ENCODE measurements around the gene TTBK2. TPM values are rescaled to one million over a fixed set of nuclear protein-coding genes. Genes with fewer than 3 reads are reported as not detected.

TTBK2 gene
- total RNA-seq, 2 experiments from 2014 or later = 9.7 to 10.5 TPM

DNA sequence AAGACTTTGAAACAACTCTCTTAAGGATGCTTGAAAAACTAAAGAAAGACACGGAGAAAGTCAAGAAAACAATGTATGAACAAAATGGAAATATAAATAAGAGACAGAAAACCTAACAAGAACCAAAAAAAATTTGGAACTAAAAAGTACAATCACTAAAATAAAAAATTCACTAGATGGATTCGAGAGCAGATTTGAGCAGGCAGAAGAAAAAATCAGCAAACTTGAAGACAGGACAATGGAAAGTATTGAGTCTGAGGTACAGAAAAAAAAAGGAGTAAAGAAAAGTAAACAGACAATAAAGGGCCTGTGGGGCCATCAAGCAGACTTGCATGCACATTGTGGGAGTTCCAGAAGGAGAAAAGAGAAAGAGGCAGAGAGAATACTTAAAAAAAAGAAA is 170.3 kb downstream of the TTBK2 start:
- no peak overlapping the region for H3K27ac Mint-ChIP-seq
- no peaks in the 10 kb centered on the region for H3K4me1 Mint-ChIP-seq
- no peaks in the 10 kb centered on the region for H3K27me3 Mint-ChIP-seq
- ChIA-PET CTCF (interaction anchor here (1.2 kb wide), 1 partner anchor 25 kb away, joined by 5 read pairs; no protein-coding TSS in a partner anchor), POLR2A (no interaction called here)
- intact Hi-C loops (cut with DNase I, micrococcal nuclease) = no loop called here
- DNase-seq = no peak
- ATAC-seq = no peak
- H3K4me3 Mint-ChIP-seq = no peak overlapping the region
- peaks cover 9% of the 10 kb centered on the region for H3K9me3 Mint-ChIP-seq (ENCODE audit: low read depth)
- peaks cover 38% of the 10 kb centered on the region for H3K36me3 Mint-ChIP-seq (ENCODE audit: low read depth)

DNA sequence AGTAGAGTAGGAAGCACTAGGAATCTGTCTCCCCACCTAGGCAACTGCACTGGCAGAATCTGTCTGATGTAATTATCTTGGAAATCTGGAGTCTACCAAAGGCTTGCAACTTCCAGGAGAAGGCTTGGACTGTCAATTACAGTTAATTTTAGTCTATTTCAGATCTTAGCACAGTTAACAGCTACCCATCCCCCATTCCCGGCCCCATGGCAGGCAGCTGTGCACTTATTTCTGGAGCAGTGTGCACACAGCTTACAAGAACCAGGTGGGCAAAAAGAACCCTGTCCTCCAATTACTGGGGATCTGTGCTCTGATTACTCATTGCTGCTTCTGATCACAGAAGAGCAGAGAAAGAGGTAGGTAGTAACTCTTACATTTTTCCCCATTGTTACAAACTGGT is 171.3 kb downstream of the TTBK2 start:
- no peak for DNase-seq
- no peaks in the 10 kb centered on the region for H3K4me1 Mint-ChIP-seq
- no peaks in the 10 kb centered on the region for H3K27me3 Mint-ChIP-seq
- intact Hi-C loops (cut with DNase I, micrococcal nuclease) = no loop called here
- peaks cover 38% of the 10 kb centered on the region for H3K36me3 Mint-ChIP-seq (ENCODE audit: low read depth)
- no peak overlapping the region for H3K4me3 Mint-ChIP-seq
- ChIA-PET CTCF (interaction anchor here (1.2 kb wide), 1 partner anchor 23 kb away, joined by 5 read pairs; no protein-coding TSS in a partner anchor), POLR2A (no interaction called here)
- ATAC-seq = no peak
- peaks cover 9% of the 10 kb centered on the region for H3K9me3 Mint-ChIP-seq (ENCODE audit: low read depth)
- no peak overlapping the region for H3K27ac Mint-ChIP-seq

DNA sequence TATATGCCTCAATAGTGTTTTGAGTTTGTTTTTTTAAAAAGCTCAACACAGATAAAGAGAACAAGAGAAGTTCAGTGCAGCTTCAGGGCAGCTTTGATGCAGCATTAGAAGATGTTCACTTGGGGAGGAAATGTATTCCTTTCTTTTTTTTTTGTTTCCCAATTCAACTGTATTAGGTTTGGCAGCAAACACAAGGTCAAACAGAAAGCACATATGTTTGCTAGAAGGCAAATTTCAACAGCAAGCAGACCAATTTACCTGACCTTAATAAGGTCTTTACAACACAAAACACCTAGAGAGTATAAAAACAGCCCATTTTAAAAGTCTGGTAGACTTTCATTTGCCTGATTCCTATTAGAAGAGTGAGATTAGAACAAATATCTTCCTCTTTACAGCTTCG is 176.4 kb downstream of the TTBK2 start:
- H3K4me1 Mint-ChIP-seq = no peaks in the 10 kb centered on the region
- POLR2A ChIA-PET = no interaction called here
- no peak for DNase-seq
- intact Hi-C loops (cut with DNase I, micrococcal nuclease) = no loop called here
- H3K4me3 Mint-ChIP-seq = no peak overlapping the region
- H3K27ac Mint-ChIP-seq = no peak overlapping the region
- no peaks in the 10 kb centered on the region for H3K27me3 Mint-ChIP-seq
- H3K36me3 Mint-ChIP-seq (ENCODE audit: low read depth) = peaks cover 2% of the 10 kb centered on the region
- ATAC-seq = no peak
- no peaks in the 10 kb centered on the region for H3K9me3 Mint-ChIP-seq (ENCODE audit: low read depth)
- CTCF ChIA-PET = interaction anchor here (0.7 kb wide), 1 partner anchor 461 kb away, joined by 3 read pairs; no protein-coding TSS in a partner anchor

DNA sequence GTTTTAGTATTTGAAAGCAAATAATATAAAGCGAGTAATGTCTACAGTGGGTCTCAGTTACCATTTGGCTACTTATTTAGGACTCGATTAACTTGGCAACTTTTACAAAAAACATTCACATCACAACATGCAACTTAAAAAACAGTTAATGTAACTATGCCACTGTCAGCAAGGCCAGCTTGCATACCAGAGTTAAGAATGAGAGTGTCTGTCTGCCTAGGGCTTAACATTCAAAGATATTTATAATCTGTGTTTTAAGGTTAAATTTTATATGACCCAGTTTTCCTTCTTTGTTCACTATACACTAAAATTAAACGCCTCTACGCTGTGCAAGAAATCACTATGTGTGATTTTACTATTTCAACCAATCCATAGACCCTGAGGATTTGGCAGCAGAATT is 178.4 kb downstream of the TTBK2 start:
- Mint-ChIP-seq H3K36me3 (ENCODE audit: low read depth) (peaks cover 2% of the 10 kb centered on the region), H3K27me3 (no peaks in the 10 kb centered on the region), H3K9me3 (ENCODE audit: low read depth) (no peaks in the 10 kb centered on the region), H3K4me3 (no peak overlapping the region), H3K27ac (no peak overlapping the region), H3K4me1 (peaks cover 5% of the 10 kb centered on the region)
- ATAC-seq (no peak), DNase-seq (no peak)
- ChIA-PET POLR2A (no interaction called here), CTCF (interaction anchor here (1.2 kb wide), 1 partner anchor 185 kb away, joined by 4 read pairs; no protein-coding TSS in a partner anchor)
- intact Hi-C loops (cut with DNase I, micrococcal nuclease) = no loop called here

DNA sequence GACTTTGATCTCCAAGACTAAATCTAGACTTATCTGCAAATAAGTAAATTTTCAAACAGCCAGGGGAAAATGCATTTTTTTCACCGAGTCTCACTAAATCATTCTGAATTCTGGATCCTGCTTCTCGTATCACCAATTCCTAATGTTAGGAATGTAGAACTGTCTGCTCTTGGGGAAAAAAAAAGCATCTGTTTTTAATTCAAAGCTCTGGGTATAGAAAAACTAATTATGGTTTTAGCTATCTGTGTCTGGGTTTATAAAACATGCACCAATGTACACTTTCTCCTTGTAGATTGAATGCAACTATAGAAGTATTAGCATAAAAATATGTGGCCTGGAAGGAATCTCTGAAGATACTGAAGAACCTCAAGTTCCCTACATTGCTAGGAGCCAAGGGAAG is 178.9 kb downstream of the TTBK2 start:
- Mint-ChIP-seq H3K4me1 (peaks cover 5% of the 10 kb centered on the region), H3K36me3 (ENCODE audit: low read depth) (peaks cover 2% of the 10 kb centered on the region), H3K9me3 (ENCODE audit: low read depth) (no peaks in the 10 kb centered on the region), H3K4me3 (no peak overlapping the region), H3K27me3 (no peaks in the 10 kb centered on the region), H3K27ac (no peak overlapping the region)
- POLR2A ChIA-PET = no interaction called here
- no peak for DNase-seq
- CTCF ChIA-PET = interaction anchor here (1.2 kb wide), 1 partner anchor 185 kb away, joined by 4 read pairs; no protein-coding TSS in a partner anchor
- no peak for ATAC-seq
- intact Hi-C loops (cut with DNase I, micrococcal nuclease) = no loop called here

DNA sequence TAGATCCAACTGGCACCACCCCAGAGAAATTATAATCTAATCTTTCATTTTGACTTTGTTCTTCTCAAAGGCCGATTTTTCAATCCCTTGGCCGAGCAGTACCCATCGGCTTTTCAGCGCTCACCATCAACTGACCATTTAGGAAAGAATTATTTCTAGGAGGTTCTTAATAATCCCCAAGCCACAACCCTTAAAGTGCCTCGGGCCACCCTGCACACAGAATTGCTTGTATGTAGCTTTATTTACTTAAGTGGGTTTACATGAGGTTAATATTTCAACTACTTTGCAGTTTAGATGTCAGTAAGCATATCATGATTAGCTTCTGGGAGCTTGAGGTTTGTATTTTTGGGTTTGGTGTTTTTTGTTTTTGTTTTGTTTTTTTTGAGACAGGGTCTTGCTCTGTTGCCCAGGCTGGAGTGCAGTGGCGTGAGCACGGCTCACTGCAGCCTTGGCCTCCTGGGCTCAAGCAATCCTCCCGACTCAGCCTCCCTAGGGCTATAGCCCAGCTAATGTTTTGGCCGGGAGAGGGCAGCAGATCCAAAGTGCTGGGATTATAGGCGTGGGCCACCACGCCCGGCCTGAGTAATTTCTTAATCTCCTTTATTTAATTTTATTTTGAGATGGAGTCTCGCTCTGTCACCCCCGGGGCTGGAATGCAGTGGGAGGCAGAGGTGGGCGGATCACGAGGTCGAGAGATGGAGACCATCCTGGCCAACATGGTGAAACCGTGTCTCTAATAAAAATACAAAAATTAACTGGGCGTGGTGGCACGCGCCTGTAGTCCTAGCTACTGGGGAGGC is 182.8 kb downstream of the TTBK2 start:
- intact Hi-C loops (cut with DNase I, micrococcal nuclease) = loop anchor here (1.0 to 5.0 kb wide), 8 partner anchors 160 to 464 kb away; partner anchors contain the start of genes STARD9 (in 2 of the 2), CCNDBP1 (in 1 of the 2), GANC (in 1 of the 2) and TMEM87A (in 1 of the 2)
- ATAC-seq (no peak), DNase-seq (no peak)
- H3K4me1 Mint-ChIP-seq = peaks cover 16% of the 10 kb centered on the region
- peak overlapping the region; percentile 61 for H3K27ac Mint-ChIP-seq
- peak overlapping the region; percentile 71 for H3K4me3 Mint-ChIP-seq
- POLR2A ChIA-PET = no interaction called here
- H3K27me3 Mint-ChIP-seq = no peaks in the 10 kb centered on the region
- H3K36me3 Mint-ChIP-seq (ENCODE audit: low read depth) = peaks cover 11% of the 10 kb centered on the region
- no peaks in the 10 kb centered on the region for H3K9me3 Mint-ChIP-seq (ENCODE audit: low read depth)
- CTCF ChIA-PET = interaction anchor here (0.8 to 0.9 kb wide), 3 partner anchors 141 to 190 kb away, joined by 3 to 5 read pairs (median 3); no protein-coding TSS in a partner anchor

DNA sequence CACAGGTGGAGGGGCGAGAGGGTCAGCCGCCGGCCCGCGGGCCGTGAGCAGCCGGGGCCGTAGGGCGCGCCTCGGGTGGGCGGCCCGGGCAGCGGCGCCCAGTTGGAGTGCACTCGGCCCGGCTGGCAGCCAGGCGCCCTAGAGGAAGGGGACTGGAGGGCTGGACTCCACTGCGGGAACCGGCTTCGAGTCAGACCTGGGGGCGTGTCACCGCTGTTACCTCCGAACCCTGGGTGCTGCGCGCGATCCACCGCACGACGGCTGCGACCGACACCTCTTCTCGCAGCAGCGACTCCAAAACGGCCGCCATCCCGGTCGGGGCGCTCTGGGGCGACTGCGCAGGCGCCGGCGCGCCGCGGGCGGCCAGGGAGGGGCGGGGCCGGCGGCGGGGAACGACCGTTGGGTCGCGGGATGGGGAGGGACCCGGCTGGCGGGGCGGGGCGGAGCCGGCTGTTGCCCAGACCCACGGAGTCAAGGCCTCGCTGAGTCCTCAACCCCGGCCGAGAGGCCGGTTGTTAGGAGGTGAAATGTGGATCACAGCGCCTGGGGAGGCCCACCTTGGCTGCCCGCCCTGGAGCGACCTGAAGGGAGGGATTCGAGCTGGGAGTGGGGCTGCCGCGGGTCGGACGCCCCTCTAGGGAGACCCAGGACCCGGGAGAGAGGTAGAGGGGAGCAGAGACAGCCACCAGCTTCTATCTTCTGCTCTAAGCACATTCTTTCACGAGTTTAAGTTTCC is 183.6 kb downstream of the TTBK2 start, which contains the start of gene CDAN1:
Gene CDAN1 (minus strand): TSS at position 336 of the 736 bp plus-strand sequence. CDS start 26 bp downstream, at position 310.
- Mint-ChIP-seq H3K4me3 (peak within 1 kb of the TSS; percentile 76), H3K27me3 (no peaks in the 10 kb centered on the region), H3K27ac (peak within 1 kb of the TSS; percentile 61), H3K4me1 (peaks cover 16% of the 10 kb centered on the region), H3K9me3 (ENCODE audit: low read depth) (no peaks in the 10 kb centered on the region), H3K36me3 (ENCODE audit: low read depth) (peaks cover 15% of the 10 kb centered on the region)
- ChIA-PET POLR2A (interaction anchor here (0.6 kb wide), 1 partner anchor 180 kb away, joined by 3 read pairs; no protein-coding TSS in a partner anchor), CTCF (interaction anchor here (0.8 to 0.9 kb wide), 2 partner anchors 140 to 191 kb away, joined by 3 read pairs; no protein-coding TSS in a partner anchor)
- ATAC-seq (peak; percentile 94), DNase-seq (peak; percentile 96)
- intact Hi-C loops (cut with DNase I, micrococcal nuclease) = loop anchor here (1.0 to 5.0 kb wide), 8 partner anchors 160 to 464 kb away; partner anchors contain the start of genes STARD9 (in 2 of the 2), CCNDBP1 (in 1 of the 2), GANC (in 1 of the 2) and TMEM87A (in 1 of the 2)

DNA sequence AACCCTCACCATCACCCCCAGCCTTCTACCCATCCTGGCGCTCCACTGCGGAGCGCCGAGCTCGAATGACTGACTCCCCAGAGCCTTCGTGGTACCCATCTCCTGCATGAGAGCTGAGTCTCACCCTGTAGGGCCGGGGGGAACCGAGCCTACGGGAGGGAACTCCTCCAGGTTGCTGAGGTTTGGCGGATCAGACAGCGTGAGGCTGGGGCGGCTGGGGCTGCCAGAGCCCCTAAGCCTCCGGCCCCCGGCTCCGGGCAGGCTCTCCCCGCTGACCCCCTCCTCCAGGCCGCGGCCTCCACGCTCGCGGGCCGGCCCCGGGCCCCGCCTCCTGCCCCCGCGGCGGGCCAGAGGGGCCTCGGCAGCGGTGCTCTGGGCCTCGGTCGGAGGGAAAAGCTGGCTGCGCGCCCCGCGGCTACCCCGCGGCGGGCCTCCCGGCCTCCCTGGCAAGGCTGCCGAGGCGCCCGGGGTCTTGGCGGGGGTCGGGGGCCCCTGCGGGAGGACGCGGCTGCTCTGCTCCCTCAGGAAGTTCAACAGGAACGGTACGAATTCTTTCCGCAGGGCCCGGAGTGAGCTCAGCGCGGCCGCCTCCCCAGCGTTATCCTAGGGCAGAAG is 184.3 kb downstream of the TTBK2 start:
- peaks cover 16% of the 10 kb centered on the region for H3K4me1 Mint-ChIP-seq
- H3K27ac Mint-ChIP-seq = peak overlapping the region; percentile 52
- H3K9me3 Mint-ChIP-seq (ENCODE audit: low read depth) = no peaks in the 10 kb centered on the region
- peak overlapping the region; percentile 76 for H3K4me3 Mint-ChIP-seq
- intact Hi-C loops (cut with DNase I, micrococcal nuclease) = loop anchor here (2.0 to 5.0 kb wide), 3 partner anchors 159 to 449 kb away; partner anchors contain the start of genes CCNDBP1 (in 1 of the 2), STARD9 (in 1 of the 2) and ZNF106 (in 1 of the 2)
- CTCF ChIA-PET = interaction anchor here (0.6 kb wide), 2 partner anchors 35 to 39 kb away, joined by 3 read pairs; no protein-coding TSS in a partner anchor
- POLR2A ChIA-PET = interaction anchor here (0.6 kb wide), 1 partner anchor 181 kb away, joined by 3 read pairs; no protein-coding TSS in a partner anchor
- H3K27me3 Mint-ChIP-seq = no peaks in the 10 kb centered on the region
- peak; percentile 36 for DNase-seq
- H3K36me3 Mint-ChIP-seq (ENCODE audit: low read depth) = peaks cover 19% of the 10 kb centered on the region
- peak; percentile 24 for ATAC-seq

DNA sequence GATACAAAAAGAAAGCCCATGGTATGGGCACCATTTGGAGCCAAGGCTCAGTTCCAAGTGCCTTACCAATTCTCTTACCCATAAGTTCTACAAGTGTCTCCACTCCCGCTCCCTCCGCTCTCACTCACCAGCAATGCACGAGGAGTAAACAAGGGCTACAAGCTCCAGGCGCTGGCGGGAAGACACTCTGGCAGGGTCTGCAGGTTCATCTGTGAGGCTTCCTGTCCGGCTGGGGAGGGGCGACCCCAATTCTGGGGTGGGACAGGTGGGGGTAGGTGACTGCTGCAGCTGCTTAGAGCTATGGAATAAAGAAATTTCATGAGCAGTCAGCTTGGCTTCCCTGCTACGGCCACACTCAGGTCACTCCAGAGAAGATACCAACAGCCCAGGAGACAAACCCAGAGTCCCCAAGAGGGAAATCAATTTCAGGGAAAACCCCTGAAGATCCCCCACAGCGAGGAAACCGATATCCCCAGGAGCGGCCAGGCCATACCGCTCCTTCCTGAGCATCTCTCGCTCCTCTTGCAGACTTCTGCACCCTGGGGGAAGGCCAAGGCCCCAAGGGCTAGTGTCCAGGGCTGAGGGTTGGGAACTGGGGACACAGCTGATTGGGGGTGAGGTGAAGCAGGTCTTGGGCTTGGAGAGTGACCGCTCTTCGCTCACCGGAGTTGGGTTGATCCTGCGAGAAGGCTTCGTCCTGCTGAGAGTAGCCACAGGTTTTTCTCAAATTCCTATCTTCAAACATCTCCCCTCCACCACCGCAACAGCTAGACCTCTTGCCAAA is 185.0 kb downstream of the TTBK2 start:
- intact Hi-C loops (cut with DNase I, micrococcal nuclease) = loop anchor here (2.0 to 5.0 kb wide), 3 partner anchors 158 to 449 kb away; partner anchors contain the start of genes CCNDBP1 (in 1 of the 2), STARD9 (in 1 of the 2) and ZNF106 (in 1 of the 2)

More for the DNA sequence above, 185.0 kb downstream of the TTBK2 start:
- peaks cover 16% of the 10 kb centered on the region for H3K4me1 Mint-ChIP-seq
- H3K9me3 Mint-ChIP-seq (ENCODE audit: low read depth) = no peaks in the 10 kb centered on the region
- ATAC-seq (no peak), DNase-seq (no peak)
- CTCF ChIA-PET = interaction anchor here (0.6 to 1.1 kb wide), 4 partner anchors 35 to 191 kb away, joined by 3 to 4 read pairs (median 3); no protein-coding TSS in a partner anchor
- no peaks in the 10 kb centered on the region for H3K27me3 Mint-ChIP-seq
- peak overlapping the region; percentile 52 for H3K27ac Mint-ChIP-seq
- peaks cover 19% of the 10 kb centered on the region for H3K36me3 Mint-ChIP-seq (ENCODE audit: low read depth)
- peak overlapping the region; percentile 76 for H3K4me3 Mint-ChIP-seq
- POLR2A ChIA-PET = interaction anchor here (1.0 kb wide), 1 partner anchor 763 kb away, joined by 3 read pairs; the partner anchor contains the start of gene EHD4

All from activated CD4-positive, alpha-beta T cell treated with anti-CD3 and anti-CD28 coated beads for 36 hours (primary cell).